ENCODE measurements around the gene PLEKHA5.

PLEKHA5 gene

DNA sequence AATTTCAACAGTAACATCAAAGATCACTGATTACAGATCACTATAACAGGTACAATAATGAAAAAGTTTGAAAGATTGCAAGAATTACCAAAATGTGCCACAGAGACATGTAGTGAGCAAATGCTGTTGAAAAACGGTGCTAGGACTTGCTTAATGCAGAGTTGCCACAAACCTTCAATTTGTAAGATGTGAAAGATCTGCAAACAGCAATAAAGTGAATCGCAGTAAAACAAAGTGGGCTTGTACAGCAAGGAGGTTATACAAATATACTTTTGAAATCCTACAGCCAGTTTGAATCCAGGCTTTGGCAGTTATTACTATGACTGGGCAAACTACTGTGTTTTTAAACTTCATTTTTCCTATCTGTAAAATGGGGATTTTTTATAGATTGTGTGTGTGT, 1.0 kb upstream of the PLEKHA5 start:
- TF ChIP-seq PPARA (CRISPR knock-in tag; IDR thresholded peaks at IDR 0.05; ENCODE audit: borderline replicate concordance), result no peak
- TF ChIP-seq, protein P1, sequence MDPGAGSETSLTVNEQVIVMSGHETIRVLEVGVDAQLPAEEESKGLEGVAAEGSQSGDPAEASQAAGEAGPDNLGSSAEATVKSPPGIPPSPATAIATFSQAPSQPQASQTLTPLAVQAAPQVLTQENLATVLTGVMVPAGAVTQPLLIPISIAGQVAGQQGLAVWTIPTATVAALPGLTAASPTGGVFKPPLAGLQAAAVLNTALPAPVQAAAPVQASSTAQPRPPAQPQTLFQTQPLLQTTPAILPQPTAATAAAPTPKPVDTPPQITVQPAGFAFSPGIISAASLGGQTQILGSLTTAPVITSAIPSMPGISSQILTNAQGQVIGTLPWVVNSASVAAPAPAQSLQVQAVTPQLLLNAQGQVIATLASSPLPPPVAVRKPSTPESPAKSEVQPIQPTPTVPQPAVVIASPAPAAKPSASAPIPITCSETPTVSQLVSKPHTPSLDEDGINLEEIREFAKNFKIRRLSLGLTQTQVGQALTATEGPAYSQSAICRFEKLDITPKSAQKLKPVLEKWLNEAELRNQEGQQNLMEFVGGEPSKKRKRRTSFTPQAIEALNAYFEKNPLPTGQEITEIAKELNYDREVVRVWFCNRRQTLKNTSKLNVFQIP (CRISPR knock-in tag; IDR thresholded peaks at IDR 0.05; ENCODE audit: borderline replicate concordance, low read depth), result no peak
- no peak for TF ChIP-seq GLIS3 (CRISPR knock-in tag; IDR thresholded peaks at IDR 0.05)
- no peak for TF ChIP-seq OSR1 (CRISPR knock-in tag; IDR thresholded peaks at IDR 0.05)
- TF ChIP-seq ISL1 (CRISPR knock-in tag; IDR thresholded peaks at IDR 0.05), result no peak
- TF ChIP-seq CSDC2 (CRISPR knock-in tag; IDR thresholded peaks at IDR 0.05), result no peak
- TF ChIP-seq BACH2 (CRISPR knock-in tag; IDR thresholded peaks at IDR 0.05; ENCODE audit: borderline replicate concordance), result no peak
- no peak for ATAC-seq

DNA sequence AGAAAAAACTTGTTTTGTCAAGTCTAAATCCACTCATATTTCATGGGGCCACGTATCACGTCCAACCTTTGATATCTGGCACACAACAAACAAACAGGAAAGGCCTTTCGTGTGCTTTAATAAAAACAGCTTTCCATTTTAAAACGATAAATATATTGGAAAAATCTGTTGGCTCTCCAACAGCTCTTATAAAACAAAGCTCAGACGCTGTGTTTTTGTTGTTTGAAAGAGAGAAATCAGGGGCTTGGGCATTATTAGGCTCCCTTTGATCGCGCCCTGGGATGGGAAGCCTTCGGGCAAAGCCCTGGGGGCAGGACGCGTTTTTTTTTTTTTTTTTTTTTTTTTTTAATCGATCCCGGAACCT, 429 bp upstream of the PLEKHA5 start:
- TF ChIP-seq ESRRG (CRISPR knock-in tag; IDR thresholded peaks at IDR 0.05) (no peak), OSR1 (CRISPR knock-in tag; IDR thresholded peaks at IDR 0.05) (no peak), CSDC2 (CRISPR knock-in tag; IDR thresholded peaks at IDR 0.05) (no peak), TSHZ2 (CRISPR knock-in tag; IDR thresholded peaks at IDR 0.05) (no peak), GLIS3 (CRISPR knock-in tag; IDR thresholded peaks at IDR 0.05) (no peak), ZNF70 (CRISPR knock-in tag; IDR thresholded peaks at IDR 0.05) (no peak), ARNTL (CRISPR knock-in tag; IDR thresholded peaks at IDR 0.05; ENCODE audit: borderline replicate concordance, low read depth) (no peak)
- TF ChIP-seq, protein P2, sequence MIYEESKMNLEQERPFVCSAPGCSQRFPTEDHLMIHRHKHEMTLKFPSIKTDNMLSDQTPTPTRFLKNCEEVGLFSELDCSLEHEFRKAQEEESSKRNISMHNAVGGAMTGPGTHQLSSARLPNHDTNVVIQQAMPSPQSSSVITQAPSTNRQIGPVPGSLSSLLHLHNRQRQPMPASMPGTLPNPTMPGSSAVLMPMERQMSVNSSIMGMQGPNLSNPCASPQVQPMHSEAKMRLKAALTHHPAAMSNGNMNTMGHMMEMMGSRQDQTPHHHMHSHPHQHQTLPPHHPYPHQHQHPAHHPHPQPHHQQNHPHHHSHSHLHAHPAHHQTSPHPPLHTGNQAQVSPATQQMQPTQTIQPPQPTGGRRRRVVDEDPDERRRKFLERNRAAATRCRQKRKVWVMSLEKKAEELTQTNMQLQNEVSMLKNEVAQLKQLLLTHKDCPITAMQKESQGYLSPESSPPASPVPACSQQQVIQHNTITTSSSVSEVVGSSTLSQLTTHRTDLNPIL (CRISPR knock-in tag; IDR thresholded peaks at IDR 0.05; ENCODE audit: low read depth), result no peak
- TF ChIP-seq, protein P3, sequence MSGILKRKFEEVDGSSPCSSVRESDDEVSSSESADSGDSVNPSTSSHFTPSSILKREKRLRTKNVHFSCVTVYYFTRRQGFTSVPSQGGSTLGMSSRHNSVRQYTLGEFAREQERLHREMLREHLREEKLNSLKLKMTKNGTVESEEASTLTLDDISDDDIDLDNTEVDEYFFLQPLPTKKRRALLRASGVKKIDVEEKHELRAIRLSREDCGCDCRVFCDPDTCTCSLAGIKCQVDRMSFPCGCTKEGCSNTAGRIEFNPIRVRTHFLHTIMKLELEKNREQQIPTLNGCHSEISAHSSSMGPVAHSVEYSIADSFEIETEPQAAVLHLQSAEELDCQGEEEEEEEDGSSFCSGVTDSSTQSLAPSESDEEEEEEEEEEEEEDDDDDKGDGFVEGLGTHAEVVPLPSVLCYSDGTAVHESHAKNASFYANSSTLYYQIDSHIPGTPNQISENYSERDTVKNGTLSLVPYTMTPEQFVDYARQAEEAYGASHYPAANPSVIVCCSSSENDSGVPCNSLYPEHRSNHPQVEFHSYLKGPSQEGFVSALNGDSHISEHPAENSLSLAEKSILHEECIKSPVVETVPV (CRISPR knock-in tag; IDR thresholded peaks at IDR 0.05), result no peak
- ATAC-seq, result no peak

- peak; percentile 63 for ATAC-seq
- no peak for TF ChIP-seq ZC3H10 (CRISPR knock-in tag; IDR thresholded peaks at IDR 0.05)
- no peak for TF ChIP-seq CSDC2 (CRISPR knock-in tag; IDR thresholded peaks at IDR 0.05)
- TF ChIP-seq PATZ1 (CRISPR knock-in tag; IDR thresholded peaks at IDR 0.05; ENCODE audit: borderline replicate concordance), result no peak
- TF ChIP-seq SNAI2 (CRISPR knock-in tag; IDR thresholded peaks at IDR 0.05), result no peak
- TF ChIP-seq BACH2 (CRISPR knock-in tag; IDR thresholded peaks at IDR 0.05; ENCODE audit: borderline replicate concordance), result no peak
- no peak for TF ChIP-seq OSR1 (CRISPR knock-in tag; IDR thresholded peaks at IDR 0.05)
- no peak for TF ChIP-seq TOX (CRISPR knock-in tag; IDR thresholded peaks at IDR 0.05; ENCODE audit: borderline replicate concordance)
- no peak for TF ChIP-seq ISL1 (CRISPR knock-in tag; IDR thresholded peaks at IDR 0.05)
- TF ChIP-seq PPARA (CRISPR knock-in tag; IDR thresholded peaks at IDR 0.05; ENCODE audit: borderline replicate concordance), result no peak
- no peak for TF ChIP-seq ZFP3 (CRISPR knock-in tag; IDR thresholded peaks at IDR 0.05)
These were observed 891 bp downstream of the PLEKHA5 start for GRCh38 chr12:19130224-19131024.

Data from SK-N-SH treated with all-trans-retinoic acid at 6 μM for 48 hours (cell line).